ENCODE measurements around the gene COQ8A.

COQ8A gene

GRCh38 chr1:226940029-226940805, at the start of gene COQ8A:
COQ8A (plus strand) TSS chr1:226940294; CDS start chr1:226961386, 21,092 bp downstream.
- DNase-seq, result peak; percentile 100

- DNase-seq, result no peak
Measured at GRCh38 chr1:226890331-226891108, 49.6 kb upstream of the COQ8A start.

GRCh38 chr1:226891346-226891745, 48.7 kb upstream of the COQ8A start:
- DNase-seq, result no peak

- no peak for DNase-seq
Measured at GRCh38 chr1:226891846-226892523, 48.1 kb upstream of the COQ8A start.

GRCh38 chr1:226892524-226892875, 47.6 kb upstream of the COQ8A start:
- no peak for DNase-seq

- no peak for DNase-seq
Measured at GRCh38 chr1:226893936-226894335, 46.2 kb upstream of the COQ8A start.

- no peak for DNase-seq
Measured at GRCh38 chr1:226894826-226895225, 45.3 kb upstream of the COQ8A start.

- no peak for DNase-seq
Measured at GRCh38 chr1:226895644-226896043, 44.5 kb upstream of the COQ8A start.

- no peak for DNase-seq
Measured at GRCh38 chr1:226898246-226898645, 41.8 kb upstream of the COQ8A start.

GRCh38 chr1:226901421-226901820, 38.7 kb upstream of the COQ8A start:
- no peak for DNase-seq

GRCh38 chr1:226902601-226903000, 37.5 kb upstream of the COQ8A start:
- DNase-seq, result no peak

- no peak for DNase-seq
Measured at GRCh38 chr1:226903819-226904716, 36.0 kb upstream of the COQ8A start.

- no peak for DNase-seq
Measured at GRCh38 chr1:226904772-226905171, 35.3 kb upstream of the COQ8A start.

- DNase-seq, result no peak
Measured at GRCh38 chr1:226908419-226908818, 31.7 kb upstream of the COQ8A start.

- DNase-seq, result no peak
Measured at GRCh38 chr1:226908913-226909312, 31.2 kb upstream of the COQ8A start.

GRCh38 chr1:226912587-226913176, 27.4 kb upstream of the COQ8A start:
- DNase-seq, result peak; percentile 76

- DNase-seq, result no peak
Measured at GRCh38 chr1:226915672-226915995, 24.5 kb upstream of the COQ8A start.

GRCh38 chr1:226916497-226916896, 23.6 kb upstream of the COQ8A start:
- DNase-seq, result no peak

- no peak for DNase-seq
Measured at GRCh38 chr1:226919587-226919986, 20.5 kb upstream of the COQ8A start.

GRCh38 chr1:226919995-226920394, 20.1 kb upstream of the COQ8A start:
- DNase-seq, result no peak

- no peak for DNase-seq
Measured at GRCh38 chr1:226920446-226920894, 19.6 kb upstream of the COQ8A start.

- DNase-seq, result no peak
Measured at GRCh38 chr1:226921504-226921903, 18.6 kb upstream of the COQ8A start.

Data from activated effector memory CD4-positive, alpha-beta T cell treated with anti-CD3 and anti-CD28 coated beads, Interleukin-2, amount 50 U/mL, for 16 hours (primary cell).